Measurements from ENCODE around the gene CTPS1.

CTPS1 gene

DNA sequence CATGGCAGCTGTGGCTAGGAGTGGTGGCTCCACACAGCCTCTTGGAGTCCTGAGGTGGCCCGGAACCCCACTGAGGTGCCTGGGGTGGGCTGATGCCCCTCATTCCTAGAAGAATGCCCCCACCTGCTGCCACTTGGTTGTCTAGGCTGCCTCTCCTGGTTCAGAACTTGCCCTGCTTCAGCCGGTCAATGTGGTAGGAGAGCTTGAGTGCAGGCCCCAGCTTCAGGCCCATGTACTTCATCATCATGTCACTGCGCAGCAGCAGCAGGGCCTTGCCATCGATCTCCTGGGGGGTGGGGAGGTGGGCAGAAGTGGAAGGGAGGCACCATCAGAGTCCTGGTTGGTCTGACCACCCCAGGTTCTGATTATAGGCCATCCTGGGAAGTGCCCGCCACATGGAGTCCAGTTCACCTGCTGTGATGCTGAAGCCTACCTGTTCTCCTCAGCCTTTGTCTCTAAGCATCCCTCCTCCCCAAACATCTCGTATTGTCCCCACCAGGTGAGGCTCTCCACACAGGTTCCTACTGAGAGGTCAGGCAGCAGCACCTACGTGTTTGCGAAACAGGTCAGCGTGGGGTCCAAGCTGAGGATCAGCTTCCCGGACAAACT, 48.6 kb downstream of the CTPS1 start:
- DNase-seq, result no peak

DNA sequence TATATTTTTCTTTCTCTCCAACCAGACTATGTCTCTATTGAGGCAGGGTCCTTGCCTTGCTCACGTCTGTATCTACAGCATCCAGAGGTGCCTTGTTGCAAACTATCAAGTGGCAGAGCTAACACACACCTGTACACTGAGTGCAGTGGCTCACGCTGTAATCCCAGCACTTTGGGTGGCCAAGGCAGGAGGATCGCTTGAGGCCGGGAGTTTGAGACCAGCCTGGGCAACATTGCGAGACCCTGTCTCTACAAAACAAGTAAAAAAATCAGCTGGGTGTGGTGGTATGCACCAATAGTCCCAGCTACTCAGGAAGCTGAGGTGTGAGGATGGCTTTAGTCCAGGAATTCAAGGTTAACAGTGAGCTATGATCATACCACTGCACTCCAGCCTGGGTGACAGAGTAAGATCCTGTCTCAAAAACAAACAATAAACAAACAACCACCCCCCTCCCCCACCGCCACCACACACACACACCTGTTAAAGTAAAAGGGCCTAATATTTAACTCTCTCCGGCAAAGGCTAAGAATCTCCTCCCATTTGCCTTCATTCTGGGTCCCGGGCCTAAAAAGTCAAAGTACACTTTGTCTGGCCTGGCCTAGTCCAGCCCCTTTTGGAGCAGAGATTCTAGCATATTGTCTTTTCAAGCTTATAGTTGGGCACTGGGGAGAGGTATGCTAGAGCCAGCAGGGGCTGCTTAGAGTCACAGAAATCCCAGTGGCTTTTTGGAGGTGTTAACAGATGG, 51.5 kb downstream of the CTPS1 start:
- no peak for DNase-seq

DNA sequence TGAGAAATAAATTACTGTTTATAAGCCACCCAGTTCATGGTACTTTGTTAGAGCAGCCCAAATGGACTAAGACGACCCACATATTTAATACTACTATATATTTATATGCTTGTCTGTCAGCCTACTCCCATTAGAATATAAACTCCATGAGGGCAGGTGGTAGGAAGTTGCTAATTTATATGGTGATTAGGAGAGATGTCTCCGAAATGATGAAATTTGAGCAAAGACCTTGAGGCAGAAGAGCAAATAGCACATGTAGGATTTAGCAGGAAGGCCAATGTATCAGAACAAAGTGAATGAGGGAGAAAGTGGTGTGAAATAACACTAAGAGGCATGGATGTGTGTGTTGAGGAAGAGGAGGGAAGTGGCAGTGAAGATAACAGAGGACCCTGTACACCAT, 52.7 kb downstream of the CTPS1 start:
- no peak for DNase-seq

DNA sequence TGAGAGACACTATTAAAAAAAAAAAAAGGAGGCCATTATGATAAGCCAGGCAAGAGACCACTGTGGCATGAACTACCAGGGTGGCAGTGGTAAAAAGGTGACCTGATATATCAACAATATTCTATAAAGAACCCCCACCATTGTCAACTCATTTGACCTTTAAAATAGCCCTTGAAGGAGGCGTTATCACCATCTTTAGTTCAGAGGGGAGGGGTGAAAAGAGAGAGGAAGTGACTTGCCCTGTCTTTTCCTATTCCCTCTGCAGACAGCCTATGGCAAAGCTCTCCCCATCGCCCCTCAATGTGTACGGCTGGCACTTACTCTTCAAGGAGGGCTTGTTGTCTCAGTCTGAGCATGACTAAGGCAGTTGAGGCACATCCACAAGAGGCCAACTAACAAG, 53.8 kb downstream of the CTPS1 start:
- DNase-seq, result no peak

DNA sequence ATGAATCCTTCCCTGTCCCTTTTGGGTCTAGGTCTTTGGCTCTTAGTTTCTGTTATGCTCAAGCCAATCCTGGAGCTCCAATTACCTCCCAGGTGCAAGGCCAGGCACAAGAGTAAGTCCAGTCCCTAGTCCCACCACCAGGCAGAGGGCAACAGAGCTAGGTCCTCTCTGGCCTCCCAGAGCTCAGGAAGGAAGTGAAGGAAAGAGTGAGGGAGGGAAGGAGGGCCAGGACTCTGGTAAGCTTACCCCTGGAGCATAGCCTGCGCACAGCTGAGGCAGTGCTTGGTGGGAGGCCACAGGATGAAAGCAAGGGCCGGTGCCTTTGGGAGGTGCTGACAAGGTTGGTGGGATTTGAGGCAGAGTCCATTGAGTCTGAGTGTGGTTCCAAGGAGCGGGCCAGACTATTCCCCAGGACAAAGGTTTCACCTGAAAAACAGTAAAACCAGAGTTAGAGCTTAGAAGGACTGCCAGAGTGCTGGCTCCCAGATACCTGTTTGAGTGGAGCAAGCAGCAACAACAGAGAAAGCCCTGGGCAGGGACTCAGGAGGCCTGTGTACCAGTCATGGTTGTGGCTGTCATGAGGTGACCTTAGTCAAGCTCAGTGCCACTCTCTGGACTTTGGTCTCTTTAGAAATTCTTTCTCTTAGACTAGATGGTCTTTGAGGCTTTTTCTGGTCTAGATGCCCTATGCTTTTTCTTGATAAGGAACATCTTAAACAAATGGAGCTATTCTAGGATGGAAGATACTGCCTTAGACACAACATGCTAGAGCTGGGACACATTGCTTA, 57.8 kb downstream of the CTPS1 start:
- no peak for DNase-seq

DNA sequence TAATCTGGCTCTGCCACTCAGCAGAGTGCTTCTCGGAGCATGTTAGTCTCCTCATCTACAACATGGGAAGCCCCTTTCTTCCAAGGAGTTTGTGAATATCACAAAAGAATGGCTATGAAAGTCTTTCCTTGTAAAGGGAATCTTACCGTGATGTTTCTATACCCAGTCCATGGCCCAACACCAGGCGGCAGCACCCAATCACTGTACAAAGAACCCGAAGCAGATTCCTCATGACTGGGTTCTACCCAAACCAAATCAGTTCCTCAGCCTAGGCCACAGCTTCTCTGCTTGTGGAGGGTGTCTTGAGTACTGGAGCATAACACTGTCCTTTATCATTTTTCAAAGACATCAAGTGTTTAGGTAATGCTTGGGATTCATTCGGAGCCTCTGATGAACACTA, 58.6 kb downstream of the CTPS1 start:
- DNase-seq, result no peak

DNA sequence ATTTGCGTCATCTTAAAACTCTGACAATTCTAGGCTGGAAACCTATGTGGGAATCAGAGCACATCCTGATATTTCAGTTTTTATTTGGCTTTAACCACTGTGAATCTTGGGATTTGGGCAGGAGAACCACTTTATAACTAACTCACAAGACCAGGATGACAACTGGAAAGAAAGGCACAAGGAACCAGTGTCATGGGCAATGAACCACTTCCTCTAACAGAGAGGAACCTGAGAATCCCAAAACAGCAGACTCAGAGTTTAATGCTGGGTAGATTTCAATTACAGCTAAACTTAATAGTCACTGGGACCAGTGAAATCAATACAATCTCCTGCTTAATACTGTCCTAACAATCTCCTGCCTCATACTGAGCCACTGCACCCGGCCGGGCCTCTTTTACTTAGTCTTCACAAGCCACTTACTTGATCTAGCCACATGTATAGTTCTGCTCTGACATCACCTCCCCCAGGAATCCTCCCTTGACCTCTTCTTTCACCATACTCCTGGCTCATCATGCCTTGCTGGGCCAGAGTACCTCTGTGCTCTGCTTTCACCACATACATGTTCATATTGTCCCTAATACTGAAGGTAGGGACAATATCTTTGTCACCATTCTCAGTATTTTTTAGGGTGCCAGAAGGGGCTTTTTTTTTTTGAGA, 62.2 kb downstream of the CTPS1 start:
- no peak for DNase-seq

DNA sequence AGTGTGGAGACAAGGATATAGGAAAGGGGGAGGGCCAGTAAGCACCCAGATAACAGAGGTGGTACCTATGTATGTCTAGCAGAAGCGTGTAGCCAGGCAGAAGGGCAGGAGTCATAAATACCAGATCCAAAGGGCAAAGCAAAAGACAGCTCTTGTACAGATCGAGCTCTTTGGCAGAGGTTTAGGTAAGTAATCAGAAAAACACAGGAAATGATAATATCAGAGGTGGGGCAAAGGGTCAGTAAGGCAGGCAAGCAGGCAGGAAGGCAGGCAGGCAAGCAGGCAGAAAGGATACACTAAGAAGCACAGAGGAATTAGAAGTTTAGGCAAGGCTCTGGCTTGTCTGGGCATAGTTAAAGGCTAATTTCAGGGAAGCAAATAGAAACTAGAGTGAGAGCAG, 64.7 kb downstream of the CTPS1 start:
- no peak for DNase-seq

DNA sequence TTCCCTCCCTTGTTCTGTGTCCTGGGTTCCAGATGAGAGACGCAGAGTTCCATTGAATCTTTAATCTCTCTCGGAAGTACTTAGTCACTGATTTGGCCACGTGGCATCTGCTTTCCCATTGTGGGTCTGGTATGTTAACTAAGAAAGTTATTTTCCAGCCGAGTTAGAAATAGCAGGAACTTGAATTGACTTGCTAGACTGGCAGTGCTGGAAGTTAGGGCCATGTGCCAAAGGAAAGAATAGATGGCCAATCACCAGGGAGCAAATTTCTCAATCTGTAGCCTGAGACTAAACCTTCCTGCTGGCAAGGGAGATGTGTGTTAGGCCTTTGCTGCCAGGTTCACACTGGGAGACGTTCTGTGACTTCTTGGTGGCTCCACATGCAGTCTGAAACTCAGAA, 66.2 kb downstream of the CTPS1 start:
- no peak for DNase-seq

DNA sequence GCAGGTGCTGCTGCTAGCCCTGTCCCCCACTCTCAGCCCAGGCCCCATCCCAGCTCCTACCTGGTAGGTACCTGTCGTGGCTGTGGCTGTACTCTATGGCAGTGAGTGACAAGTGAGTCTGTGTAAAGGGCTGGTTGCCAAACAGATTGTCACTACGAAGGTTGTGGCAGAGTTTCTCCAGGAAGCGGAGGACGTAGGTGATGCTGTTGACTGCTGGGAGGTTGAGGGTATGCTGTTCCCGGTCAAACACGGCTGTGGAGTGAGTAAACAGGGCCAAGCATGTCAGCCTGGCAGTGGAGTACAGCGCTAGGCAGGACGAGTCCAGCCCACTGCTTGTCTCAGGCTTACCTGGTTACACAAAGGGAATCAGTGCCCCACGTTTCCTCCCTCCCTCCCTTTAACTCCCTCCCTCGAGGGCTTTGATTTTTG, 66.9 kb downstream of the CTPS1 start:
- no peak for DNase-seq

DNA sequence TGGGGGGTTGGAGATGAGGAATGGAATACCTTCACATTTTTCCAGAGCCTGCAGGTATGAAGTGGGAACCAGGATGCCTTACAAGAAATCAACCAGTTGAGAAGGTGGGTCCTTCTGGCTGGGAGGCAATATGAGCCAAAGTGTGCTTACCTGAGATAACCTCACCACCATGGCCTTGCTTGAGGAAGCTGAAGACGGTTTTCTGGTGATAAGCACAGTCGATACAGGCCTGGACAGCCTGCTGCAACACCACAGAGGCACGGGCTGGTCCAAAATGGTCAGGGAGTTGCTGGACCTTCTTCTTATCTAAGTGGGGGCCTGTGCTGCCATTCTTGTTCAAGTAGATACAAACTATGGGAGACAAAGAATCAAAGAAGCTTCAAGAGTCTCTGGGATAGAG, 69.0 kb downstream of the CTPS1 start:
- no peak for DNase-seq

DNA sequence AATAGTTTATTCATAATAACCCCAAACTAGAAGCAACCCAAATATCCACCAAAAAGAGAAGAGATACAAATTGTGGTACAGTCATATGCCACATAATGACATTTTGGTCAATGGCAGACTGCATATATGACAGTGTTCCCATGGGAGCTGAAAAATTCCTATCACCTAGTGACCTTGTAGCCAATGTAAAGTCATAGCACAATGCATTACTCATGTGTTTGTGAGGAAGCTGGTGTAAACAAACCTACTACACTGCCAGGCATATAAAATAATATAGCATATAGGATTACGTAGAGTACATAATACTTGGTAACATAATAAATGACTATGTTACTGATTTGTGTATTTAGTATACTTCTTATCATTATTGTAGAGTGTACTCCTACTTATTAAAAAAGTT, 71.5 kb downstream of the CTPS1 start:
- no peak for DNase-seq

DNA sequence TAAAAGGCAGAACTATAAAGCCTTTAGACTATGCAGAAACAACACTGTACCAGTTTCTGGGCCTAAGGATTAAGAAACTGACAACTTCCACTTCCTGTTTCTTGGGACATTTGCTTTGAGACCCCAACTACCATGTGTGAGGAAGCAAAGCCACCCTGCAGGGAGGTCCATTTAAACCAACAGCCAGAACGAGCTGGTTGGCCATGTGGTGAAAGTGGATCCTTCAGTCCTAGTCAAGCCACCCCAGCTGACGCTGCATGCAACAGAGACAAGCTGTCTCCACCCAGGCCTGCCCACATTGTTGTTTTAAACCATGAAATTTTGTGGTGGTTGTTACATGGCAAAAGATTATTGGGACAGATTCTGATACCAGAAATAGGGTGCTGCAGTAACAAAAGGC, 73.8 kb downstream of the CTPS1 start:
- DNase-seq, result no peak

DNA sequence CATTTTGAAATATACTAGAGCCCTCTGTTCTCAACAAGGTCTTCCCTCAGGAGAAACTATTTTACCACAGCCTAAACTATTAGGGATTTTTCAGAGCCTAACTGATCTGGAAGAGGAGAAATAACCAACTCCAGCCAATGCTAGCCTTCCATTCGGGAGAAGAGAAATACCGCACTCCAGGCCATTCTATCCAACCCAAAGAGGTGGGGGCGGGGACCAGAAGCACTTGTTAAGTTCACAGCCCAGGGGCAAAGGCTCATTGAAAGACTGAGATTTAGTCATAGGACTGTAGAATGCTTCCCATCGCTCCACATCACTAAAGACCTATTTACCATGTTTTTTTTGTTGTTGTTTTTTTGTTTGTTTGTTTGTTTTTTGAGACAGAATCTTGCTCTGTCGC, 77.4 kb downstream of the CTPS1 start:
- no peak for DNase-seq

All from NCI-H748 treated with DMSO at 0.1 percent for 48 hours (cell line).